DND-41 (cell line): Measurements from ENCODE around the gene C6orf120.

ENCODE experiments used
- ATAC-seq: fragments of 200-7000 bp; cut with Tn5 transposase; 3 replicates; pipeline ENCODE4 v1.9.1; 2021; ENCODE audit warnings: low read depth; ENCODE audit not compliant: insufficient read depth
- DNase-seq: peaks from one replicate; pipeline ENCODE4 v3.0.0-alpha.2; 2020
- H2AFZ ChIP-seq: 2 replicates; pipeline ENCODE4 v1.6.0; 2012; ENCODE audit warnings: low read depth, low read length
- H3K27ac ChIP-seq: 2 replicates; pipeline ENCODE4 v1.5.1; 2012; ENCODE audit warnings: low read length, inconsistent platforms
- H3K27me3 ChIP-seq: fragments of 200-600 bp; sonication (generic); 2 replicates; pipeline ENCODE4 v1.6.0; 2012; ENCODE audit warnings: low read length, mild to moderate bottlenecking, inconsistent platforms; ENCODE audit not compliant: insufficient read depth, poor library complexity
- H3K36me3 ChIP-seq: 2 replicates; pipeline ENCODE4 v1.5.1; 2012; ENCODE audit warnings: low read length, inconsistent platforms; ENCODE audit not compliant: insufficient read depth
- H3K4me1 ChIP-seq: 2 replicates; pipeline ENCODE4 v1.5.1; 2012; ENCODE audit warnings: mild to moderate bottlenecking, low read length; ENCODE audit not compliant: insufficient read depth
- H3K4me2 ChIP-seq: 2 replicates; pipeline ENCODE4 v1.6.0; 2012; ENCODE audit warnings: mild to moderate bottlenecking, moderate library complexity, low read length, inconsistent platforms; ENCODE audit not compliant: insufficient read depth
- H3K4me3 ChIP-seq, 2 experiments: fragments of 200-600 bp in 1 of 2; shearing (Covaris generic) in 1 of 2; 2 replicates each; pipeline ENCODE4 v1.5.1; 2012 to 2016; ENCODE audit warnings: inconsistent platforms in 2 of 2, low read length in 2 of 2, mild to moderate bottlenecking in 2 of 2, low read depth in 1 of 2, moderate library complexity in 1 of 2
- H3K79me2 ChIP-seq: 2 replicates; pipeline ENCODE4 v1.6.0; 2012; ENCODE audit warnings: low read length, inconsistent platforms; ENCODE audit not compliant: insufficient read depth
- H3K9ac ChIP-seq: 2 replicates; pipeline ENCODE4 v1.6.0; 2012; ENCODE audit warnings: low read depth, mild to moderate bottlenecking, inconsistent platforms, low read length, moderate library complexity
- H3K9me3 ChIP-seq: 2 replicates; pipeline ENCODE4 v1.5.1; 2012; ENCODE audit warnings: low read length, moderate library complexity, mild to moderate bottlenecking, inconsistent platforms; ENCODE audit not compliant: insufficient read depth, severe bottlenecking
- H4K20me1 ChIP-seq: 2 replicates; pipeline ENCODE4 v1.6.0; 2012; ENCODE audit warnings: low read length; ENCODE audit not compliant: insufficient read depth
- CTCF ChIP-seq: IDR thresholded peaks from 2 replicates; pipeline ENCODE4 v1.5.1; 2012; ENCODE audit warnings: borderline replicate concordance, low read length, moderate library complexity, mild to moderate bottlenecking; ENCODE audit not compliant: poor library complexity, severe bottlenecking; ENCODE audit errors: extremely low read depth
- EZH2 ChIP-seq: IDR thresholded peaks from 3 replicates; pipeline ENCODE4 v1.6.1; 2012; ENCODE audit warnings: borderline replicate concordance, low read depth, mild to moderate bottlenecking, moderate library complexity, low read length, inconsistent platforms; ENCODE audit not compliant: severe bottlenecking

Gene C6orf120

GRCh38 chr6:169663468-169663867 lies 38.5 kb upstream of the C6orf120 start:
- Histone ChIP-seq H3K79me2 (no peaks in the 10 kb centered on the region), H3K27ac (no peak overlapping the region), H3K4me3 (no peak overlapping the region), H3K9ac (no peak overlapping the region), H3K27me3 (no peaks in the 10 kb centered on the region), H3K4me1 (no peaks in the 10 kb centered on the region), H3K4me2 (no peak overlapping the region), H2AFZ (no peak overlapping the region), H4K20me1 (no peaks in the 10 kb centered on the region; the same call in 1 of the 2 replicates), H3K9me3 (no peaks in the 10 kb centered on the region), H3K36me3 (peaks cover 62% of the 10 kb centered on the region)
- ATAC-seq (no peak), DNase-seq (no peak)
- no peak for TF ChIP-seq EZH2
- no peak for TF ChIP-seq CTCF

- ATAC-seq = no peak
- no peak overlapping the region for H2AFZ ChIP-seq
- peaks cover 63% of the 10 kb centered on the region for H3K36me3 ChIP-seq
- no peaks in the 10 kb centered on the region for H3K4me1 ChIP-seq
- H3K9me3 ChIP-seq = no peaks in the 10 kb centered on the region
- no peak overlapping the region for H3K4me3 ChIP-seq
- no peak overlapping the region for H3K4me2 ChIP-seq
- no peak overlapping the region for H3K27ac ChIP-seq
- no peaks in the 10 kb centered on the region for H3K79me2 ChIP-seq
- H4K20me1 ChIP-seq = no peaks in the 10 kb centered on the region; the same call in 1 of the 2 replicates
- no peaks in the 10 kb centered on the region for H3K27me3 ChIP-seq
- H3K9ac ChIP-seq = no peak overlapping the region
- DNase-seq = no peak
- no peak for TF ChIP-seq EZH2
- TF ChIP-seq CTCF = no peak
These were observed 37.7 kb upstream of the C6orf120 start for GRCh38 chr6:169664227-169664626.

- Histone ChIP-seq H3K79me2 (no peaks in the 10 kb centered on the region), H3K27me3 (no peaks in the 10 kb centered on the region), H3K27ac (no peak overlapping the region), H3K36me3 (peaks cover 59% of the 10 kb centered on the region), H3K4me3 (no peak overlapping the region), H3K9ac (no peak overlapping the region), H4K20me1 (no peaks in the 10 kb centered on the region; the same call in 1 of the 2 replicates), H2AFZ (no peak overlapping the region), H3K4me1 (no peaks in the 10 kb centered on the region), H3K4me2 (no peak overlapping the region), H3K9me3 (no peaks in the 10 kb centered on the region)
- ATAC-seq = no peak
- no peak for DNase-seq
- TF ChIP-seq CTCF (no peak), EZH2 (no peak)
These were observed 36.6 kb upstream of the C6orf120 start for GRCh38 chr6:169665289-169665688.

GRCh38 chr6:169666441-169666840 lies 35.5 kb upstream of the C6orf120 start:
- H3K9ac ChIP-seq = no peak overlapping the region
- ATAC-seq (no peak), DNase-seq (no peak)
- H3K79me2 ChIP-seq = no peaks in the 10 kb centered on the region
- no peak overlapping the region for H3K4me2 ChIP-seq
- H2AFZ ChIP-seq = no peak overlapping the region
- H4K20me1 ChIP-seq = no peaks in the 10 kb centered on the region; the same call in 1 of the 2 replicates
- H3K36me3 ChIP-seq = peaks cover 65% of the 10 kb centered on the region
- no peak for TF ChIP-seq CTCF
- TF ChIP-seq EZH2 = no peak
- no peak overlapping the region for H3K27ac ChIP-seq
- H3K4me3 ChIP-seq = no peak overlapping the region
- H3K9me3 ChIP-seq = no peaks in the 10 kb centered on the region
- no peaks in the 10 kb centered on the region for H3K27me3 ChIP-seq
- no peaks in the 10 kb centered on the region for H3K4me1 ChIP-seq
